Measurements from ENCODE around the gene ELOVL4. TPM values are rescaled to one million over a fixed set of nuclear protein-coding genes. Genes with fewer than 3 reads are reported as not detected.
A peak's percentile ranks its signal among the peaks of the same experiment; 100 is the strongest.

ELOVL4 gene
- total RNA-seq, 1 donor = 9.1 TPM

DNA sequence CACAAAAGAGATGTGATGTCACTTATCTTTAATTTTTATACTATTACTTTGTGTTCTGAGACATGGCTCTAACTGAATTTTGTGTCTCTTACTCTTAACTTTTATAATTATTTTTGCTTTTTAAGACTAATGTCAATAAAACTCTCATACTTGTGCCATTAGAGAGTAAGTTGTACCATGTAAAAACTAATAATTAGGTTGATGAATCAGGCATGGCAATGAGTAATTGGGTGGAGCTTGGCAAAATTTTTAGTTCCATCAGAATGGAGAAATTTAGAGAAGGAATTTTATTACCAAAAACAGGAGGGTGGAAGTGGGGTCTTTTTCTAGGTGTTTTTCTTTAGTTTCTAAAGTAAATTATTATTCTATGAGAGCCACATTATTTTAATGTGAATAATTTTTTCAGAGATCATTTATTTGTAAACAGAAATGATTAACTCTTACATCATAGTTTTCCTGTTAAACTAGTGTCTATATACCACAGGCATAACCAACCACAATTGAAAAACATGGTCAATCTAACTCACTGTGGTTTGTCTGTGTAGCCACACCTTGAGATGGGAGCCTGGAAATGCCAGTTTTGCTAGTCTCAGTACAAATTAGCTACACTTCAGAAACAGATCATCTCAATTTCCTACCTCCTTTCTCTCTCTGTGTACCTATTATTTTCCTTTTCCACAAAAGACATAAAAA is 51.8 kb downstream of the ELOVL4 start:
- no peak overlapping the region for H3K4me3 ChIP-seq (ENCODE audit: low read depth, low read length)
- DNase-seq (ENCODE audit: low read depth) = no peak
- TF ChIP-seq, protein P1, sequence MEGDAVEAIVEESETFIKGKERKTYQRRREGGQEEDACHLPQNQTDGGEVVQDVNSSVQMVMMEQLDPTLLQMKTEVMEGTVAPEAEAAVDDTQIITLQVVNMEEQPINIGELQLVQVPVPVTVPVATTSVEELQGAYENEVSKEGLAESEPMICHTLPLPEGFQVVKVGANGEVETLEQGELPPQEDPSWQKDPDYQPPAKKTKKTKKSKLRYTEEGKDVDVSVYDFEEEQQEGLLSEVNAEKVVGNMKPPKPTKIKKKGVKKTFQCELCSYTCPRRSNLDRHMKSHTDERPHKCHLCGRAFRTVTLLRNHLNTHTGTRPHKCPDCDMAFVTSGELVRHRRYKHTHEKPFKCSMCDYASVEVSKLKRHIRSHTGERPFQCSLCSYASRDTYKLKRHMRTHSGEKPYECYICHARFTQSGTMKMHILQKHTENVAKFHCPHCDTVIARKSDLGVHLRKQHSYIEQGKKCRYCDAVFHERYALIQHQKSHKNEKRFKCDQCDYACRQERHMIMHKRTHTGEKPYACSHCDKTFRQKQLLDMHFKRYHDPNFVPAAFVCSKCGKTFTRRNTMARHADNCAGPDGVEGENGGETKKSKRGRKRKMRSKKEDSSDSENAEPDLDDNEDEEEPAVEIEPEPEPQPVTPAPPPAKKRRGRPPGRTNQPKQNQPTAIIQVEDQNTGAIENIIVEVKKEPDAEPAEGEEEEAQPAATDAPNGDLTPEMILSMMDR (IDR thresholded peaks at IDR 0.05; ENCODE audit: insufficient read depth, low read depth, low read length) = no peak

DNA sequence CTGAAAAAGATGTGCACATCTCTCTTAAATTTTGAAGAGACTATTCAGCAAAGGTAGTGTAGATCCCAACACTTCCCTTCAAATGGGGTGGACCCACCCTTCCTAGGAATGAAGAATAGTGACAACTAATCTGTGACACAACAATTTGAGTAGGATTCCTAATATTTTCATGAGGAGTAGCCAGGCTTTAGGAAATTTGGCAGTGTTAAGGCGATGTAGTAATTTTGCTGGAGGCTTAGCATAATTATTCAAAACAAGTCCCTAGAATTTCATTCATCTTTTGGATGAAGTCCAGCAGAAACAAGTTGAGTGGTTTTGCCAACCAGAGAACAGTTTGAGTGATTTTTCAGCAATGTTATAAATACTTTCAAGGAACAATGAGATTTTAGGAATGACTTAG is 52.4 kb downstream of the ELOVL4 start:
- H3K4me3 ChIP-seq (ENCODE audit: low read depth, low read length) = no peak overlapping the region
- peak; percentile 12 for DNase-seq (ENCODE audit: low read depth)
- TF ChIP-seq, protein P1 (IDR thresholded peaks at IDR 0.05; ENCODE audit: insufficient read depth, low read depth, low read length) = no peak

DNA sequence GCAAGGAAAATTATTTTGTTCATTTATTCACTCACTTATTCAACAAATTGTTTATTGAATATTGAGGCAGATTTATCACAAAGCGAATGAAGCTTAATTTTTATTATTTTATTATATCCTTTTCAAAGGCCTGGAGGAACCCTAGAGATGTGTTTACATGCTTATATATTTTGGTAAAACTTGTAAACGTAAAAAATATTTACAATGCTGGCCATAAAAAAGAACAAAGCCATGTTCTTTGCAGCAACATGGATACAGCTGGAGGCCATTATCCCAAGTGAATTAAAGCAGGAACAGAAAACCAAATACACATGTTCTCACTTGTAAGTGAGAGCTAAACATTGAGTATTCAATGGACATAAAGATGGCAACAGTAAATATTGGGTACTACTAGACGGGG is 58.8 kb downstream of the ELOVL4 start:
- no peak for DNase-seq (ENCODE audit: low read depth)
- TF ChIP-seq, protein P1 (IDR thresholded peaks at IDR 0.05; ENCODE audit: insufficient read depth, low read depth, low read length) = no peak
- H3K4me3 ChIP-seq (ENCODE audit: low read depth, low read length) = no peak overlapping the region

DNA sequence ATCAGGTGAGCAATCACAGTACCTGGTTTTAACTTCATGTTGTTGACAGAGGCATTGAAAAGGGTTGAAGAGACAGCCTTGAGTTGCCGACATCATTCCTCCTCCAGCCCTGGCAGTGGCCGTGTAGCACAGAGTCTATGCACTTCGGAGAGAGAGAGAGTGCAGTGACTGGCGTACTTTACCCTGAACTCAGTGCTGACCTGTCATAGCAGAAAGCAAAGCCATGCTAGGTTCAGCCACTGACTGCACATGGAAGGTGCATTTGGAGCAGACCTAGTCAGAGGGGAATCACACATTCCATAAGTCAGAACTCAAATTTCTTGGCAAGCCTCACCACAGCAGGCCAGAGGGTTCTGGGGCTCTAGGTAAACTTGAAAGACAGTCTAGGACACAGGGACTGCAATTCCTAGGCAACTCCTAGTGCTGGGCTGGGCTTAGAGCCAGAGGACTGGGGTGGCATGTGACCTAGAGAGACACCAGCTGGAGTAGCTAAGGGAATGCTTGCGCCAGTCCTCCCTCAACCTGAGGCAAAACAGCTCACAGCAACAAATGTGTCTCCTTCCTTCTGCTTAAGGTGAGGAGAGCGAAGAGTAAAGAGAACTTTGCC is 69.1 kb downstream of the ELOVL4 start:
- no peak for DNase-seq (ENCODE audit: low read depth)
- TF ChIP-seq, protein P1 (IDR thresholded peaks at IDR 0.05; ENCODE audit: insufficient read depth, low read depth, low read length) = no peak
- H3K4me3 ChIP-seq (ENCODE audit: low read depth, low read length) = no peak overlapping the region

DNA sequence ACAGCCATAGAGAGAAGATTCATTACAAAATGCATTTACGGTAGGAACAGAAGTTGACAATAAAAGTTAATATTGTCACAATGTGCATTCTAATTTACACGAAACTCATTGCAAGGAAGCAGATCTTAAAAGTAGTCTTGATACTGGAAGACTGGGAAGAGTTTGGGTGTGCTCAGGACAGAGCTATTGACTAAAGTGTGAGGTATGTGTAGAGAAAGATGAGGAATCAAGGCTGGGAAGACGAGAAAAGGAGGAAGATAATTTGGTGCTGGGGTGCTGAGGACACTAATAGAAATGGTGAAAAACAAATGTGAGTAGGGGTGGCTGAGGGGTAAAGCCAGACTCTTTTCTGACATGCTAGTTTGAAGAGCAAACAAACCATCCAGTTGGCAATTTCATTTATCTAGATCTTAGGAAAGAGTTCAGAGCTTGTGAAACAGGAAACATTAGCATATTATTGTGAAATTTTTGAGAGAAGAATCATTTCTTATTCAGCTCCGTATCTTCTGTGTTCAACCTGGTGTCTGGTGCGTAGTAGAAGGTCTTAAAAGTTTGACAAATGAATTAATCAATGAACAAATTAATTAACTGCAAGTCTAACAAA is 72.7 kb downstream of the ELOVL4 start:
- peak; percentile 21 for DNase-seq (ENCODE audit: low read depth)
- no peak overlapping the region for H3K4me3 ChIP-seq (ENCODE audit: low read depth, low read length)
- TF ChIP-seq, protein P1 (IDR thresholded peaks at IDR 0.05; ENCODE audit: insufficient read depth, low read depth, low read length) = no peak

DNA sequence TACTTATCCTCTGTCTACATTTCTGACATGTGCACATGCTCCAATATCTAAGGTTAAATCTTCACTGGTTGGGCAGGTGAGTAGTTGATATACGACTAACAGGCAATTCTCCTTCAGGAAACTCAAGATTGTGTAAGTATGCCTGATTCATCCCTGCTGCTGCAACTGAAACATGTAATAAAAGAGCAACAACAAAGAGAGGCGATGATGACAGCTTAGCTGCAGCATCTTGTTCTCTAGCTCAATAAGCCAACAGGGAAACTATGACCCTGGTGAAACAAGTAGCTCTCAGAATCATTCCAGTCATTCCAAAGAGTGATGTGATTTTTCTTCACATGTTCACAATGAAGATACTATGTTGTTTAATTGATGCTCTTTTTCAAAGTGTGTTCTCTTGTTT is 74.4 kb downstream of the ELOVL4 start:
- DNase-seq (ENCODE audit: low read depth) = peak; percentile 74
- TF ChIP-seq, protein P1 (IDR thresholded peaks at IDR 0.05; ENCODE audit: insufficient read depth, low read depth, low read length) = no peak
- no peak overlapping the region for H3K4me3 ChIP-seq (ENCODE audit: low read depth, low read length)

All from fibroblast of villous mesenchyme (primary cell).